Ishikawa (cell line): ENCODE measurements around the gene PAN3.

ENCODE experiments used
- CEBPB ChIP-seq: IDR thresholded peaks from 2 replicates; pipeline ENCODE4 v1.6.1; 2012
- CREB1 ChIP-seq: IDR thresholded peaks from 2 replicates; pipeline ENCODE4 v1.6.1; 2012; ENCODE audit warnings: low read depth
- EGR1 ChIP-seq: IDR thresholded peaks from 2 replicates; pipeline ENCODE4 v1.6.1; 2012
- EP300 ChIP-seq: IDR thresholded peaks from 2 replicates; pipeline ENCODE4 v1.6.1; 2012; ENCODE audit warnings: borderline replicate concordance
- FOXM1 ChIP-seq: IDR thresholded peaks from 2 replicates; pipeline ENCODE4 v1.6.1; 2012; ENCODE audit warnings: low read depth, borderline replicate concordance
- NFIC ChIP-seq: IDR thresholded peaks from 2 replicates; pipeline ENCODE4 v1.6.1; 2012
- RAD21 ChIP-seq: IDR thresholded peaks from 2 replicates; pipeline ENCODE4 v1.6.1; 2012; ENCODE audit warnings: low read depth
- REST ChIP-seq: IDR thresholded peaks from 2 replicates; pipeline ENCODE4 v1.6.1; 2012; ENCODE audit warnings: low read depth, mild to moderate bottlenecking
- TAF1 ChIP-seq: IDR thresholded peaks from 2 replicates; pipeline ENCODE4 v1.6.1; 2012; ENCODE audit warnings: low read depth, mild to moderate bottlenecking
- TCF12 ChIP-seq: IDR thresholded peaks from 2 replicates; pipeline ENCODE4 v1.6.1; 2012; ENCODE audit warnings: low read depth
- TEAD4 ChIP-seq: IDR thresholded peaks from 2 replicates; pipeline ENCODE4 v1.6.1; 2012
- USF1 ChIP-seq: IDR thresholded peaks from 2 replicates; pipeline ENCODE4 v1.6.1; 2012
- YY1 ChIP-seq: IDR thresholded peaks from 2 replicates; pipeline ENCODE4 v1.6.1; 2012; ENCODE audit warnings: low read depth
- ZBTB7A ChIP-seq: IDR thresholded peaks from 2 replicates; pipeline ENCODE4 v1.6.1; 2012; ENCODE audit warnings: low read depth
- TF ChIP-seq, protein P1 (sequence below): IDR thresholded peaks from 2 replicates; pipeline ENCODE4 v1.6.1; 2012

PAN3 gene

DNA sequence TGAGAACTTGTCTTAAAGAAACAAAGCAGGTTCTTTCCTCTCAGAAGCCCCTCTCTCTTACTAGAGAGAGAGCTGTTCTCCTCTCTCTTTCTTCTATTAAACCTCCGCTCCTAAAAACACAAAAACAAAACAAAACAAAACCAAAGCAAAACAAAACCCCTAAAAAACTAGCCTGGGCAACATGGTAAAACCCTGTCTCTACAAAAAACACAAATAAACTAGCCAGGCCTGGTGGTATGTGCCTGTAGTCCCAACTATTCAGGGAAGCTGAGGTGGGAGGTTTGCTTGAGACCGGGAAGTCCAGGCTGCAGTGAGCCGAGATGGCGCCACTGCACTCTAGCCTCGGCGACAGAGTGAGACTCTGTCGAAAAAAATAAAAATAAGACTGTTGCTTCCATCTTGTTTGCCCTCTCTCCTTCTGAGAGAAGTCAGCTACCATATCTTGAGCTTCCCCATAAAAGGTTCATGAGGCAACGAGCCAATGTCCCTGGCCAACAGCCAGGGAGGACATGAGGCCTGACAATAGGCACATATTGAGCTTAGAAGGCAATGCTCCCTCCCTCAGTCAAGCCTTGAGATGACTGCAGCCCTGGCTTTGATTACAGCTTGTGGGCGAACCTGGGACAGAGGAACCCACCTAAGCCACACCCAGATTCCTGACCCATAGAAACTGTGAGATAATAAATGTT lies 20.5 kb upstream of the PAN3 start:
- TF ChIP-seq USF1 (no peak), NFIC (peak; percentile 66)

GRCh38 chr13:28120317-28120716 lies 18.0 kb upstream of the PAN3 start:
- TF ChIP-seq, protein P1, sequence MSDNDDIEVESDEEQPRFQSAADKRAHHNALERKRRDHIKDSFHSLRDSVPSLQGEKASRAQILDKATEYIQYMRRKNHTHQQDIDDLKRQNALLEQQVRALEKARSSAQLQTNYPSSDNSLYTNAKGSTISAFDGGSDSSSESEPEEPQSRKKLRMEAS = no peak
- TF ChIP-seq EGR1 = no peak
- TF ChIP-seq CREB1 = no peak
- no peak for TF ChIP-seq TAF1
- no peak for TF ChIP-seq RAD21
- no peak for TF ChIP-seq YY1
- no peak for TF ChIP-seq FOXM1
- no peak for TF ChIP-seq TEAD4
- no peak for TF ChIP-seq CEBPB
- no peak for TF ChIP-seq ZBTB7A

GRCh38 chr13:28121224-28121623 lies 17.1 kb upstream of the PAN3 start:
- TF ChIP-seq, protein P1 = no peak
- no peak for TF ChIP-seq FOXM1
- TF ChIP-seq REST = no peak
- no peak for TF ChIP-seq TCF12

DNA sequence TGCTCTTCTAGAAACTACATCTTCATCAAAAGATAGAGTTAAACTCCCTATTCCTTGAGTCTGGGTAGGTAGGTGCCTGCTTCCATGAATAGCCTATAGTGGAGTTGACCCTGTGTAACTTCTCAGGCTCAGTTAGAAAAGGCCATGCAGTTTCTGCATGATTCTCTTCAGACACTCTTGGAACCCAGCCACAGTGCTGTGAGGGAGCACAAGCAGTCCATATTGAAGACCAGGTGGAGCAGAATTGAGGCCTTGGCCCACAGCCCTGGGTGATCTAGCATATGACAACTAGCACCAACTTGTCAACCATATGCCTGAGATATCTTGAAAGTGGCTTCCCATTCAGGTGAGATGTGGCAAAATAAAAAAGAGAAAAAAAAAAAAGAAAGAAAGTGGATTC lies 10.3 kb upstream of the PAN3 start:
- no peak for TF ChIP-seq CEBPB
- TF ChIP-seq TCF12 = no peak
- TF ChIP-seq RAD21 = no peak
- TF ChIP-seq TAF1 = no peak
- no peak for TF ChIP-seq REST
- TF ChIP-seq YY1 = no peak
- TF ChIP-seq, protein P1 = no peak
- TF ChIP-seq EGR1 = no peak
- no peak for TF ChIP-seq TEAD4
- TF ChIP-seq CREB1 = no peak
- TF ChIP-seq NFIC = no peak

DNA sequence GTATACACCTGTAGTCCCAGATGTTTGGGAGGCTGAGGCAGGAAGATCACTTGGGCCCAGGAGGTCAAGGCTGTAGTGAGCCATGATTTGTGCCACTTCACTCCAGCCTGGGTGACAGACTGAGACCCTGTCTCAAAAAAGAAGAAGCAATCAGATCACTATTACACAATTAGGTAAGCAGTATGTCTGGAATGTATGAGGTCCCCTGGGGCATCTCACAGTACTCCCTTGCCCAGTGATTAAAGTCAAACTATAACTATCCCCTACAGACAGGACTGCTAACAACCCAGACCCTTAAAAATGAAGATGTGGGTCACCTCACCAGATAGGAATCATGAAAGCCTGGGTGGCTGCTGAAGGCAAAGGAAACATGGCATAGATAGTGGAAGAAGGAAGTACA lies 9.4 kb upstream of the PAN3 start:
- no peak for TF ChIP-seq NFIC
- no peak for TF ChIP-seq YY1
- no peak for TF ChIP-seq TEAD4
- no peak for TF ChIP-seq USF1
- TF ChIP-seq TCF12 = no peak
- TF ChIP-seq EGR1 = no peak
- no peak for TF ChIP-seq FOXM1
- TF ChIP-seq CREB1 = no peak
- no peak for TF ChIP-seq REST
- no peak for TF ChIP-seq RAD21
- TF ChIP-seq CEBPB = no peak
- TF ChIP-seq EP300 = no peak
- TF ChIP-seq TAF1 = no peak
